ENCODE data around the gene GPR39. TPM values are rescaled to one million over a fixed set of nuclear protein-coding genes. Genes with fewer than 3 reads are reported as not detected.
A peak's percentile ranks its signal among the peaks of the same experiment; 100 is the strongest.

The GPR39 gene
- total RNA-seq, 1 donor from 2014 or later = 7.4 TPM

- ATAC-seq = no peak
- DNase-seq (ENCODE audit: low spot score) = no peak
Observed at GRCh38 chr2:132441051-132441450, 24.4 kb downstream of the GPR39 start.

- ATAC-seq (no peak), DNase-seq (ENCODE audit: low spot score) (no peak)
Observed at GRCh38 chr2:132442278-132442677, 25.7 kb downstream of the GPR39 start.

- ATAC-seq = no peak
- no peak for DNase-seq (ENCODE audit: low spot score)
Observed at GRCh38 chr2:132443106-132443505, 26.5 kb downstream of the GPR39 start.

- no peak for ATAC-seq
- no peak for DNase-seq (ENCODE audit: low spot score)
Observed at GRCh38 chr2:132446444-132446843, 29.8 kb downstream of the GPR39 start.

- no peak for DNase-seq (ENCODE audit: low spot score)
- no peak for ATAC-seq
Observed at GRCh38 chr2:132448331-132448730, 31.7 kb downstream of the GPR39 start.

GRCh38 chr2:132448771-132449170 lies 32.2 kb downstream of the GPR39 start:
- ATAC-seq (peak; percentile 69), DNase-seq (ENCODE audit: low spot score) (no peak)

GRCh38 chr2:132449868-132450267 lies 33.3 kb downstream of the GPR39 start:
- ATAC-seq = no peak
- DNase-seq (ENCODE audit: low spot score) = no peak

- DNase-seq (ENCODE audit: low spot score) (no peak), ATAC-seq (no peak)
Observed at GRCh38 chr2:132460781-132461180, 44.2 kb downstream of the GPR39 start.

- no peak for DNase-seq (ENCODE audit: low spot score)
- no peak for ATAC-seq
Observed at GRCh38 chr2:132462236-132462635, 45.6 kb downstream of the GPR39 start.

GRCh38 chr2:132463719-132464118 lies 47.1 kb downstream of the GPR39 start:
- DNase-seq (ENCODE audit: low spot score) (no peak), ATAC-seq (no peak)

GRCh38 chr2:132465917-132466316 lies 49.3 kb downstream of the GPR39 start:
- DNase-seq (ENCODE audit: low spot score) (no peak), ATAC-seq (no peak)

GRCh38 chr2:132466428-132467028 lies 49.9 kb downstream of the GPR39 start:
- ATAC-seq = no peak

GRCh38 chr2:132468821-132469675 lies 52.4 kb downstream of the GPR39 start:
- no peak for ATAC-seq
- DNase-seq (ENCODE audit: low spot score) = no peak

More at GRCh38 chr2:132466428-132467028, 49.9 kb downstream of the GPR39 start:
- no peak for DNase-seq (ENCODE audit: low spot score)

GRCh38 chr2:132470746-132471145 lies 54.1 kb downstream of the GPR39 start:
- DNase-seq (ENCODE audit: low spot score) (no peak), ATAC-seq (no peak)

- DNase-seq (ENCODE audit: low spot score) = no peak
- ATAC-seq = no peak
Observed at GRCh38 chr2:132473174-132473883, 56.7 kb downstream of the GPR39 start.

GRCh38 chr2:132475615-132476014 lies 59.0 kb downstream of the GPR39 start:
- DNase-seq (ENCODE audit: low spot score) (no peak), ATAC-seq (no peak)

- no peak for ATAC-seq
- no peak for DNase-seq (ENCODE audit: low spot score)
Observed at GRCh38 chr2:132477436-132477835, 60.8 kb downstream of the GPR39 start.

- ATAC-seq = no peak
- DNase-seq (ENCODE audit: low spot score) = no peak
Observed at GRCh38 chr2:132477962-132478361, 61.4 kb downstream of the GPR39 start.

- ATAC-seq (no peak), DNase-seq (ENCODE audit: low spot score) (no peak)
Observed at GRCh38 chr2:132478461-132479105, 62.0 kb downstream of the GPR39 start.

GRCh38 chr2:132479155-132479554 lies 62.5 kb downstream of the GPR39 start:
- ATAC-seq (no peak), DNase-seq (ENCODE audit: low spot score) (no peak)

GRCh38 chr2:132482821-132483220 lies 66.2 kb downstream of the GPR39 start:
- no peak for DNase-seq (ENCODE audit: low spot score)
- ATAC-seq = no peak
